CD4-positive, alpha-beta T cell treated with Interleukin-4 for 4 hours (primary cell): Measurements from ENCODE around the gene DAAM2.

Experiments used
- DNase-seq: peaks from one replicate; pipeline ENCODE4 v3.0.0-alpha.2; 2020

The DAAM2 gene

GRCh38 chr6:39791850-39792539 is at the start of gene DAAM2:
Gene DAAM2 (plus strand): TSS chr6:39792376. CDS start chr6:39856303, 63,927 bp downstream.
- DNase-seq = no peak

DNA sequence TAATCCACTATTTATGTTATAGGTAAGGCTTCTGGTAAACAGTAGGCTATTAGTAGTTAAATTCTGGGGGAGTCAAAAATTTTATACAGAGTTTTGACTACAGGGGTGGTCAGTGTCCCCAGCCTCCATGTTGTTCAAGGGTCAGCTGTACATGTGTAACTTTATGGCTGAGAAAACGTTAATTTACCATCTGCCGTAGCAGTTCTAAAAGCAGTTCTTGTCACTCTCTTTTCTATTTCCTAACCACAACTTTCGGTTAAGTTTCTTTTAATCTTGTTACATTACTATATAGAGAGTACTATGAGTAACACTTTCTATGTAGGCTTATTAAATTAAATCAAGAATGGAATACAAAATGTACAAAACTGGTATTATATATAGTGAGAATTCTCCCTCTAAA is 45.4 kb upstream of the DAAM2 start:
- no peak for DNase-seq

DNA sequence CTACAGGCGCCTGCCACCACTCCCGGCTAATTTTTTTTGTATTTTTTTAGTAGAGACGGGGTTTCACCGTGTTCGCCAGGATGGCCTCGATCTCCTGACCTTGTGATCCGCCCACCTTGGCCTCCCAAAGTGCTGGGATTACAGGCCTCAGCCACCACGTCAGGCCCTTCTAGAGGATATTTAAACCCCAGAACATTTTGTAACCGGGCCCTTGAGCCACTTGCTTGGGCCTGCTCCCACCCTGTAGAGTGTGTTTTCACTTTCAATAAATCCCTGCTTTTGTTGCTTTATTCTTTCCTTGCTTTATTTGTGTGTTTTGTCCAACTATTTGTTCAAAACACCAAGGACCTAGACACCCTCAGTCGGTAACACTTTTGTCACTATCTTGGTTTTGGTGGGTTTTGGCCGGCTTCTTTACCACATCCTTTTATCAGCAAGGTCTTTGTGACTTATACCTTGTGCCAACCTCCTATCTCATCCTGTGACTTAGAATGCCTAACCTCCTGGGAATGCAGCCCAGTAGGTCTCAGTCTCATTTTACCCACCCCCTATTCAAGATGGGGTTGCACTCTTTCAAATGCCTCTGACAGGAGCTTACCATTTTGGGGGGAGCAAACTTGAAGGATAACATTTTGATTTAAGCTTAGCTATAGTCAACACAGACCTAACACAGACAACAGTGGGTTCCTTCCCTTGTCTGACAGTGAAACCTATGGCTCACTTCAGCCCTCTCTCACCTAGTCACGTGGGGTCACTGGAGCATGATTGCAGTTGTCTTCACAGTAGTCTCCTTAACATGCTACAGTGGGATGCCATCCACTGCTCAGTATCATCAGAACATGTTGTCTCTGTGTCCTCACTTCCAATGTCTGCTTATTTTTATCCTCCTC is 39.1 kb upstream of the DAAM2 start:
- DNase-seq = no peak

GRCh38 chr6:39753725-39754045 is 38.5 kb upstream of the DAAM2 start:
- DNase-seq = no peak

DNA sequence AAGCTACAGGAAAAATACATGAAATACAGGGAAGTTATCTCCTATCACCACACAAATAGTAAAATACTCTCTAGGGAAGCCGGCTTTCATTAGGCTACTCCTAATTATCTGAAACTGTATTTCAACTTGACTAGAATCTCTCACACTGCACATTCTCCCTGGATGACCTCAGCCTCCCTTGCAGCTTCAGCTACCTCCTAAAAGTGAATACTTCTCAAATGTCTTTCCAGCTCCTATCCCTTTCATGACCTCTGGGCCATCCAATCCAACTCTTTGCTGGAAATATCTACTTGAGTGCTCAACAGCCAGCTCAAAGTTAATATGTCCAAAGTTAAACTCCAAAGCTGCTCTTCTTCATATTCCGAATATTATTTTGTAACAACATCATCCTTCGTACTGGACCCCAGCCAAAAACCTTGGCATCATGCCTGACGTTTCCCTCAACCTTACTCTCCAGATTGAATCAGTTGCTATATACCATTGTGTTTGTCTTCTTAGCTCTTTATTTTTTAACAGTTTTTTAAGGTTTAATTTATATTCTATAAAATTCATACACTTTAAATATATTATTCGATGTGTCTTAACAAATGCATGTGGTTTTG is 37.6 kb upstream of the DAAM2 start:
- no peak for DNase-seq

DNA sequence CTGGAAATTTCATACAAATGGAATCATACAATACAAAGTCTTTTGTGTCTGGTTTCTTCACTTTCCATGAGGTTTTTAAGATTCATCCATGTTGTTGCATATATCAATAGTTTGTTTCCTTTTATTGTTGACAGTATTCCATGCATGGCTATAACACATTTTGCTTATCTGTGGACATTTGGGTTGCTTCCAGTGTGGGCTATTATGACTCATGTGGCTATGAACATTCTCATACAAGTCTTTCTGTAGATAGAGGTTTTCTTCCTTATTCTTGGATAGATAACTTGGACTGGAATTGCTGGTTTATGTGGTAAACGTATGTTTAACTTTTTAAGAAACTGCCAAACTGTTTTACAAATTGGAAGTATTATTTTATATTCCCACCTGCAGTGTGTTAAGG is 36.9 kb upstream of the DAAM2 start:
- DNase-seq = no peak

DNA sequence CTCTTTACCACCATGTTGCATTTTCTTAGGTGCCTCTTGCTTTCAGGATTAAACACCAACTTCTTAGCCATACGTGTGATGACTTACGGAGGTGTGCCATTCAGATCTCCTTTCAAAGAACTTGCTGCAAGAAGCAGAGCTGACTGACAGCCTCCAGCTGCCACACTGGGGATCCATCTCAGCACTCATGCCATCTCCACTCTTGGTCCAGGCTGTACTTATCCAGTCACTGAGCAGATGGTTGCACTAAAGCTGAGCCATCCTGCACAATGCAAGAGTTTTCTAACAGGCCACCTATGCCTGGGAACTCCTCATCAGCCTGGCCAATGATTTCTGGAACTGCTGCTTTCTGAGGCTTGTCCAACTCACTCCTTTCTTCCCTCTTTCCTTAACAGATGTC is 35.6 kb upstream of the DAAM2 start:
- DNase-seq = no peak

DNA sequence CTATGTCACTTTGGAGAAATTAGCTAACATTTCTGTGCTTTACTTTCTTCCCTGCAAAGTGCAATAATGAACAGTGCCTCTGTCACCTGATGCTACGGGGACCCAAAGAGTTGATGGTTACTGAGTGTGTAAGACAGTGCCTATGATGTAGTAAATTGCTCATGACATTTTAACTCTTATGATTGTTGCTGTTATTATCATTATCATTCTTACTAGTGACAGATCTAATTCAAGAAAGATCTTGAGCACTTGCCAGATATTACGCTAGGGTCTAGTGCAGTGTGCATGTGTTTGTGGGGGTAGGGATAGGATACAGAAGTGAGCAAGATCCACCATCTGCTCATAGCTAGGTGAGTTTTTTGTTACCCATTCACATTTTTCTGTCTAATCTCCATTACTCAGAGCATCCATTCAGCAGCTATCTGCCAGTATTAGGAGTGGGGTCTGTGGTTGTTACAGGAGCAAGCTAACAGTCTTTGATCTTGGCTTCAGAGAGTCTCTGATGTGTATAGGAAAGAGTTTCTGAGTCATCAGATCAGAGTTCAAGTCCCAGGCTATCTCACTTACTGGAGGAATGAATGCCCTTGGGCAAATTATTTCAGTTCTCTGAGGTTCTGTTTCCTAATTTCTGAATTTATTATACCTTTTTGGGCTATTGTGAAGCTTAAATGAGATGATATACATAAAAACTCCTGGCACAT is 33.1 kb upstream of the DAAM2 start:
- no peak for DNase-seq

GRCh38 chr6:39760226-39760952 is 31.8 kb upstream of the DAAM2 start:
- no peak for DNase-seq

- no peak for DNase-seq
Observed at GRCh38 chr6:39765508-39766065, 26.6 kb upstream of the DAAM2 start.

- DNase-seq = no peak
Observed at GRCh38 chr6:39769012-39769411, 23.2 kb upstream of the DAAM2 start.

DNA sequence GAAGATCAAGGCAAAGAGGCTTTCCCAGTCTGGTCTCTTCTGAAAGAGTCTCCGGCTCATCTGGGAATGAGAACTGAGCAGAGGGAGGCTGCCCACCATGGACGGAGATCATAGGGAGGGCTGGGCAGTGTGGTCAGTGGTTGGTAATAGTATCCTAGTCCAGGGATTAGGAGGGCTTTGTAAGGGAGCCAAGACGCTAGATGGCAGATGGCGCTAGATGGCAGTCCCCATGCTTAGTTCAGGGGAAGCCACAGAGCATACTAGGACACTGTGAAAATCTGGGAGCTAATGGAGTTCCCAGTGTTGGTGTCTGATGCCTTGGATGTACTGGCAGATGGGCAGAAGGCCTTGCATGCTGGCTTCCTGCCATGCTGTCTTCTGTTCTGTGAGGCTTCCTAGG is 21.7 kb upstream of the DAAM2 start:
- no peak for DNase-seq

DNA sequence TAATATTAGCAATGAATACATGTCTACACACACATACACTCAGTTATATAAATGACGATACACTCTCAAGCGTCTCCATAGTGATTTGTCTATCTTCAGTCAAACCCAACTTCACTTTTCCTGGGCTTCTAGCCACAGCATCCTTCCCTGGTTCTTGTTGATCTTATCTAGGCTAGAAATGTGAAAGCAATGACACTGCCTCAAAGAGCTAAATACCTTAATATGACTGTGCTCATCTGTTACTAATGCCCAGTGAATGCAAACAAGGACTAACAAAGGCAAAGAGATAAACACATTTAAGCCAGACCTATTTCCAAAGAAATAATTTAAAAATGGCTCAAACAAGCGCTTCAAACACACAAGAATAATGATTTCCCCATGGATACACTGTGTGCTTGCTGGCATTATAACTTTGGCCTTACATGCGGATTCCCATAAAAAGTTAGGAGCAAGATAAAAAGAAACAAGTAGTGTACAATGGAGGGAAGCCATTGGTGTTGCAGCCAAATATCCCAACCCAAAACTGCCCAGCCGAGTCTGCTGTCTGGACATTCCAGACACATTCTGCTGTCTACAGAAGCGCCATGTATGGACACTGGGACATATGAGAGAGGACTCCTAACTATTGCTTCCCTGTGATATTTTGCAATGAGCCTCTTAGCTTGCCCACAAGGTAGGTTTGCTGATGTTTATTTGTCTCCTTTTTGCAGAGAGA is 19.5 kb upstream of the DAAM2 start:
- no peak for DNase-seq

- no peak for DNase-seq
Observed at GRCh38 chr6:39773782-39774181, 18.4 kb upstream of the DAAM2 start.

DNA sequence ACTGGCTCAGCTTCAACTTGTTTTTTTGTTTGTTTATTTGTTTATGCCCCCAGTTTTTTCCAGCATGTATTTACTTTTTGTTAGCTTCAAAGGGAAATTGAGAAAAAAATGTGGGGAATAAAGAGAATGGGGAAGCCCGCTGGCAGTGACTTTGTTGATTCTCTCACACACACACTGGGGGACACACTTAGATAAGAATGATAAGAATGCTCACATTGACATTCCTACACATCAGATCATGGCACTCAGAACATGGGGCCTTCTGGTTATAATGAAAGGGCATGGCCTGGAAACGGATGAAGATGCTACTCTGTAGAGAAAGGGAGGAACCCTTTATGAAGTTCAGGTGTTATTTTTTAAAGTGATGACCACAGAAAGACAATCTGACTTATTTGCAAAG is 15.6 kb upstream of the DAAM2 start:
- no peak for DNase-seq

GRCh38 chr6:39777218-39777617 is 15.0 kb upstream of the DAAM2 start:
- no peak for DNase-seq

GRCh38 chr6:39777661-39778060 is 14.5 kb upstream of the DAAM2 start:
- DNase-seq = no peak

- DNase-seq = no peak
Observed at GRCh38 chr6:39778581-39779255, 13.5 kb upstream of the DAAM2 start.

DNA sequence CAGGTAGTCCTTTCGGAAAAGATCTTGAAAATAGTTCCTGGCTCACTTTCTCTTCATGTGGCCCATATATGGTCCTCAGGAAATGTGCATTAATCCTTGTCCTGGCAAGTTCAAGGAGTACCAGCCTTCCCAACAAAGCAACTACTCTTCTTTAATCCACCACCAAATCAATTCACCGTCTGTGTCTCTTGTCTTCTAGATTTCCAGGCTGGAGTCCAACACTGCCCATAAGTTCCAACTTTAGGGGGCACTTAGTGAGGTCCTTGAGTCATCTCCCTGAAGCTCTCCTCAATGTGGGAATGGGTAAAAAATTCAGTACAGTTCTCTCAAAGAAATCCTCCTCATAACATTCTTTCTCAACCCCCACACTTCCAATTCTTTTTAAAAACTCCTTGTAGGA is 6.9 kb upstream of the DAAM2 start:
- DNase-seq = no peak

DNA sequence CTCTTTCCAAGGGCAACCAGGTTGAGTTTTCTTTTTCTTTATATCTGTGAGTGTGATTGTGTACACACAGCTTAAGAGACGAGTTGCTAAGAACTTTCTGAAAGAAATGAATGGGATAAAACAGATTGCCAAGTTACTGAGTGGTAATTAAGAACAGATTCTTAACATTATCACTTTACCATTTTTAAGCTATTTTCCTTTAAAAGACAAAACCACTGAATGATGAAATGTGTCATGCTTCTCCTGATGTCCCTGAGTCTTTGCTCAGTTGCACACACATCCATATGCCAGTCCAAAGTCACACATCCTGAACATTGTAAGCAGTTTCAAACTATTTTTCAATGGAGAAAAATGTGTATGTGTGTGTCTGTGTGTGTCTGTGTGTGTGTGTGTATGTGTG is 5.5 kb upstream of the DAAM2 start:
- no peak for DNase-seq

- no peak for DNase-seq
Observed at GRCh38 chr6:39787322-39787721, 4.9 kb upstream of the DAAM2 start.
